Measurements from ENCODE around the gene KCNB1. TPM values are rescaled to one million over a fixed set of nuclear protein-coding genes. Genes with fewer than 3 reads are reported as not detected.
"Not testable (repeated sequence)": the region's sequence is repeated elsewhere in the genome, so short reads cannot be mapped to it uniquely, and the experiment has no call there.

Gene KCNB1
- total RNA-seq, 1 experiment from 2014 or later: not detected

- DNase-seq (ENCODE audit: low spot score): no peak
Observed at GRCh38 chr20:49328790-49329189, 153.7 kb downstream of the KCNB1 start.

- no peak for DNase-seq (ENCODE audit: low spot score)
Observed at GRCh38 chr20:49326026-49326425, 156.4 kb downstream of the KCNB1 start.

DNA sequence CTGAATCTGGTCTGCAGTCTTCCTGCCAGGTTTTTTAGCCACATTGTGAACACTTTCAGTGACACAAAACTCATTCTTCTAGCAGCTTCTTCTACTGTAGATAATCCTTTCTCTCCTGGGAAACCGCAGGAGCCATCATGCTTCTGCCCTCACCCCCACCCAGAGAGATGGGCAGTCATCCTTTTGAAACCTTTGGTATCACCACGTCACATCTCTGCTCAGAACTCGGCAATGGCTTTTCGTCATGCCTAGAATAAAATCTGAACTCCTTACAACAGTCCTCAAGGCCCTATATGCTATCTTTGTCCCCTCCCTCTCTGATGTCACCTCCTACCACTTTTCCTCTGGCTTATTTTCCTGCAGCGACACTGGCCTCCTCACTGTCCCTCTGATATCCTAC, 158.2 kb downstream of the KCNB1 start:
- no peak for DNase-seq (ENCODE audit: low spot score)

GRCh38 chr20:49323622-49324238, 158.7 kb downstream of the KCNB1 start:
- DNase-seq (ENCODE audit: low spot score): peak; percentile 74

- DNase-seq (ENCODE audit: low spot score): peak; percentile 91
Observed at GRCh38 chr20:49320460-49320859, 162.0 kb downstream of the KCNB1 start.

GRCh38 chr20:49319208-49319809, 163.2 kb downstream of the KCNB1 start:
- no peak for DNase-seq (ENCODE audit: low spot score)

GRCh38 chr20:49318430-49319207, 163.8 kb downstream of the KCNB1 start:
- DNase-seq (ENCODE audit: low spot score): no peak

DNA sequence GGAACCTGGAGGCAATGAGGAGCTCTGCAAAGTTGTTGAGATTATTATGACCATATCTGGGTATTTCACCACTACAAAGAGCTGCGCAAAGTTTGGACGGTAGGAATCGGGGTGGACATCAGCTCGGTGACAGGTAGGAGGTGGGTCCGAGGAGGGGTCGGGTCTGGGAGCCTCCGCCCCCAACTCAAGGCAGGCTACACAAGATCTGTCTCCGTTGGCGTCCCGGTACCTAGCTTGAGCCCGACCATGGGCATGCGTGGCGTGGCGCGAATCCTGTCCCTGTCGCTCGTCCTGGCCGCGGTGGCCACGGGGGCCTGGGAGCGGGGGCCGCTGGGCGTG, 164.4 kb downstream of the KCNB1 start:
- no peak for DNase-seq (ENCODE audit: low spot score)

- no peak for DNase-seq (ENCODE audit: low spot score)
Observed at GRCh38 chr20:49316704-49317103, 165.8 kb downstream of the KCNB1 start.

- no peak for DNase-seq (ENCODE audit: low spot score)
Observed at GRCh38 chr20:49315580-49315979, 166.9 kb downstream of the KCNB1 start.

DNA sequence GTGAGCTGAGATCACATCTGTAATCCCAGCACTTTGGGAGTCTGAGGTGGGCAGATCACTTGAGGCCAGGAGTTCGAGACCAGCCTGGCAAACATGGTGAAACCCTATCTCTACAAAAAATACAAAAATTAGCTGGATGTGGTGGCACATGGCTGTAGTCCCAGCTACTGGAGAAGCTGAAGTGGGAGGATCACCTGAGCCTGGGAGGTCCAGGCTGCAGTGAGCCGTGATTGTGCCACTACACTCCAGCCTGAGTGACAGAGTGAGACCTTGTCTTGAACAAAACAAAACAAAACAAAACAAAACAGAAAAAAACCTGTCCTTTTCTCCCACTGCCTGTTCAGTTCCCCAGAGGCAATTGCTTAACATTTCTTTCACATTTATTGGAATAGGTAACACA, 168.4 kb downstream of the KCNB1 start:
- not testable (repeated sequence) for DNase-seq (ENCODE audit: low spot score)

Other genes starting within 250 kb of the KCNB1 start
- 26.3 and 30.5 TPM in 2 replicates for gene ZNFX1, start 204.6 kb downstream of the KCNB1 start, total RNA-seq (2014; rRNA removed; shearing (Covaris generic))
- gene PTGIS, start 85.5 kb upstream of the KCNB1 start, total RNA-seq (2014; rRNA removed; shearing (Covaris generic)): not detected in 2 replicates
- gene B4GALT5, start 231.2 kb upstream of the KCNB1 start, total RNA-seq (2014; rRNA removed; shearing (Covaris generic)): 24.1 and 24.5 TPM in 2 replicates

Data from HT-29 (cell line).